GM12872 (cell line): ENCODE data around the gene HSPA2.

Experiments
- TF ChIP-seq, protein P1 (sequence below): IDR thresholded peaks from 3 replicates; pipeline ENCODE4 v1.5.1; 2011; ENCODE audit warnings: low read depth, mild to moderate bottlenecking, low read length, moderate library complexity; ENCODE audit not compliant: insufficient read depth

HSPA2 gene

DNA sequence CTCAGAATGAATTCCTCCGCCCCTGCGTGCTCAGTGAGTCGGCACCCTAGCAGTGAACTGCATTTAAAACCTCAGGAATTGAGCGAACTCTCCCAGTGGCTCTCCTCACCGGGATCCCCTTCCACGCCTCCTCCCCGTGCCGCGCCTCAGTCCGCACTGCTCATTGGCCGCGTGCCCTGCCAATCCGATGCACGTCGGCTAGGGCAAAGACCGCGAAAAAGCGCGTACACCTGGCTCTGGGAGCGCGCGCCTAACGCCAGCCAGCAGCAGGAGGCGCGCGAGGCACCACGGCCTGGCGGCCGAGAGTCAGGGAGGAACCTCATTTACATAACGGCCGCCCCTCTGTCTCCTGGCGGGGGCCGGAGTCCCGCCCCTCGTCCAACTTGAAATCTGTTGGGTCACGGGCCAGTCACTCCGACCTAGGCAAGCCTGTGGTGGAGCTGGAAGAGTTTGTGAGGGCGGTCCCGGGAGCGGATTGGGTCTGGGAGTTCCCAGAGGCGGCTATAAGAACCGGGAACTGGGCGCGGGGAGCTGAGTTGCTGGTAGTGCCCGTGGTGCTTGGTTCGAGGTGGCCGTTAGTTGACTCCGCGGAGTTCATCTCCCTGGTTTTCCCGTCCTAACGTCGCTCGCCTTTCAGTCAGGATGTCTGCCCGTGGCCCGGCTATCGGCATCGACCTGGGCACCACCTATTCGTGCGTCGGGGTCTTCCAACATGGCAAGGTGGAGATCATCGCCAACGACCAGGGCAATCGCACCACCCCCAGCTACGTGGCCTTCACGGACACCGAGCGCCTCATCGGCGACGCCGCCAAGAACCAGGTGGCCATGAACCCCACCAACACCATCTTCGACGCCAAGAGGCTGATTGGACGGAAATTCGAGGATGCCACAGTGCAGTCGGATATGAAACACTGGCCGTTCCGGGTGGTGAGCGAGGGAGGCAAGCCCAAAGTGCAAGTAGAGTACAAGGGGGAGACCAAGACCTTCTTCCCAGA lies at the start of gene HSPA2:
Gene HSPA2, plus strand, starts transcription at position 534 of the 995 bp plus-strand sequence. Its CDS starts 109 bp downstream, at position 643.
- TF ChIP-seq, protein P1, sequence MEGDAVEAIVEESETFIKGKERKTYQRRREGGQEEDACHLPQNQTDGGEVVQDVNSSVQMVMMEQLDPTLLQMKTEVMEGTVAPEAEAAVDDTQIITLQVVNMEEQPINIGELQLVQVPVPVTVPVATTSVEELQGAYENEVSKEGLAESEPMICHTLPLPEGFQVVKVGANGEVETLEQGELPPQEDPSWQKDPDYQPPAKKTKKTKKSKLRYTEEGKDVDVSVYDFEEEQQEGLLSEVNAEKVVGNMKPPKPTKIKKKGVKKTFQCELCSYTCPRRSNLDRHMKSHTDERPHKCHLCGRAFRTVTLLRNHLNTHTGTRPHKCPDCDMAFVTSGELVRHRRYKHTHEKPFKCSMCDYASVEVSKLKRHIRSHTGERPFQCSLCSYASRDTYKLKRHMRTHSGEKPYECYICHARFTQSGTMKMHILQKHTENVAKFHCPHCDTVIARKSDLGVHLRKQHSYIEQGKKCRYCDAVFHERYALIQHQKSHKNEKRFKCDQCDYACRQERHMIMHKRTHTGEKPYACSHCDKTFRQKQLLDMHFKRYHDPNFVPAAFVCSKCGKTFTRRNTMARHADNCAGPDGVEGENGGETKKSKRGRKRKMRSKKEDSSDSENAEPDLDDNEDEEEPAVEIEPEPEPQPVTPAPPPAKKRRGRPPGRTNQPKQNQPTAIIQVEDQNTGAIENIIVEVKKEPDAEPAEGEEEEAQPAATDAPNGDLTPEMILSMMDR: peak; percentile 70

DNA sequence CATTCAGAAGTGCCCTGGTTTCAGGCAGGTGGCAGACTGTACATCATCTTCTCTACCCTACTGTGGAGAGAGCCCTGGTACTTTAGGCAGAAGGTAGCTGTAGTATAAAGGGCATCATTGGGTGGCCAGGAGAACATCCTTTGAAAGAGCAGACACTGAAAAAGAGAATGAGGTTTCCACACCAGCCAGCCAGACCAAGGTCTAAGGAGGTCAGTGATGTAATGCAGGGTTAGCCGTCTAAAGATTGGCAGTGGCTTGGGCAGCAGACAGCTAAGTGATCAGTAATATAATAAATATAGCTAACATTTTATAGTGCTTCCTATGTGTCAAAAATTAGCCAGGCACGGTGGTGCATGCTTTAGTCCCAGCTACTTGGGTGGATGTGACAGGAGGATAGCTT lies 48.9 kb upstream of the HSPA2 start:
- TF ChIP-seq, protein P1: no peak

DNA sequence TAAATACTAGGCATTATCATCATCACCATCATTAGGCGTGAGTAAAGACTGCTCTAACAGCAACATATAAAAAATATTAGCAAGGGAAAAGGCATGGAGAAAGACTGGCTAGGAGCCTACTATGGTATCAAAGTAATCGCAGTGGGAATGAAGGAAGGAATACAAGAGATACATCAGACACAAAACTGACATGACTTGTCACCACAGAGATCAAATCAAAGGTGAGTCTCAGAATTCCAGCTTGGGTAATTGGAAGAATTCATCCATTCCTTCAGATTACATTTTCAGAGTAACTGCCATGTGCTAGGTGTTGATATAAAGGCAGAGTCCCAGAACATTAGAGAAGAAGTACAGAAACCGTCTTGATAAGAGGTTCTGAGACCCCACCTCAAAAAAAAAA lies 47.1 kb upstream of the HSPA2 start:
- TF ChIP-seq, protein P1: no peak

DNA sequence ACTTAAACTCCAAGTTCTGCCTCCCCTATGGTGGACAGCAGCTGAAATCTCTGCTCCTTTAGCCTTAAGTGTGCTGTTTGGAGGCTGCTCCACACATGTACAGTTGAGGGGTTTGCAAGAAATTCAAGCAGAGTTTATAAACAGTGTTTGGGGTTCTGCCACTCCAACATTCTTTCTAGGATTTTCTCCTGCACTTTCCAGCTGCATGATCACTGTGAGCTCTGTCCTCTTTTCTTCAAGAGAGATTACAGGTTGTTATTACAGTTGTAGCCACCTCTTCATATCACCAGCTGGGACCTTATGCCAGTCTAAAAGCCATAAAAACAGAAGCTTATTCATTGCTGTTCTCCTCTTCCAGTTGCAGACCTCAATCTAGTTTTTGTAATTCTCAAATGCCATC lies 45.3 kb upstream of the HSPA2 start:
- TF ChIP-seq, protein P1: no peak

DNA sequence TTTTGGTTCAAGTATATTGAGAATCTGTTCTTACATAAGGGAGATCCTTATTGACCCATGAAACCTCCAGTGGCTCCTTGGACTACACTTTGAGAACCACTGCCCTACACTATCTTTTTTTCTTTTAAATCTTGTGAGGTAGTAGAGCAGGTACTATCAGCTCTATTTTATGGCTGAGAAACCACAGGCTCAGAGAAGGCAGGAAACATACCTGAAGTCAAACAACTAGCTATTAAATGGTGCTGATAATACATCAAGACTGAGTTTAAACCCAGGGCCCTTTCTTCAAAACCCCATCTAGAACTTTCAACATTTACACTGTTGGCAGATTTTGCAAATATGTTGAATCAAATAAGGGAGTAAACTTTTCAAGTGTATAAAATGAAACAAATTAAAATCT lies 43.8 kb upstream of the HSPA2 start:
- TF ChIP-seq, protein P1: no peak

DNA sequence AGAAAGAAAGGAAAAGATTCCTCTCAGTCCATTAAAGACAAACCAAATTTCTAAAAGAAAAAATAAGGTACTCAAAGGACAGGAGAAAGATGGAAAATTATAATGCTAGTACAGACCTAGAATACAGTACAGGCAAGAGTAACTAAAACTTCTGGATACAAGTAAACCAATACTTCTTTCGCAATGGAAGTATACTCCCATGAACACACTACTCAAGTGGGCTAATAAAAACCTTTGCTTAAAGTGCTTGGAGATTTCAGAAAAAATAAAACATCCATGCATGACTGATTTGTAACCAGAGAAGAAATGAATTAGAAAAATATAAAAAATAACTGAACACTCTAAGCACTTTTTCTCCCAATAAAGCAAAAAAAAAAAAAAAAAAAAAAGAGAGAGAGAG lies 40.5 kb upstream of the HSPA2 start:
- TF ChIP-seq, protein P1: no peak

DNA sequence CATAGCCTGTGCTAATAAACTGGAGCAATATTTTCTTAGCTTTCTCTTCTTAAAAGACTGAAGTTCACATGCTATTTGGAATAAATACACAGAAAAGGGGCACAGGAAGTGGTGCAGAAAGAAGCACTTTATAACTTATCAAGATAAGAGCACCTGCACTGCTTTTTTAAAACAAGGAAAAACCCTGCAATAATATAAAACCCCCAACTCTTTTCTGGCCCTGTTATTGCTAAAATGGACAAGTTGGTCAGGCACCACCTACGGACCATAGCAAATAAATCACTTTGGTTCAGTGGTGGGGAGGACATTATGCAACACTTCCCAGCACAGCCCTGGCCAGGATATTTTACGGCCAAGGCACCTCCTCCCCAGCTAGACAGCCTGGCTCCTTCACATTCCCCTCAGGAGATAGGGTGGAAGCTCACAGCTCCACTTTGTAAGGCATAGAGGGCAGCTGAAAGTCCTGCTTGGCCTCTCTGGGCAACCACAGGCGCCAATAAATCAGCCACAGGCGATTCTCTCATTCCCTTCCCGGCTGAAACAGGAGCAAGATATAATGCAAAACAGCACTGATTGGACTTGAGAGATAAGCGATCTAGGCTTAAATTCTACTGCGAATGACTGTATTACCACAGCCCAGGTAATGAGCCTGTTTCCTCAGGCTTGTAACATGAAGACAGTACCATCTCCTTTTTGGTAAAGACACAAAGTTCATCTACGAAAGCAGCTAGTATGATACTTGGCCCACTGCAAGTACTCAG lies 39.0 kb upstream of the HSPA2 start:
- TF ChIP-seq, protein P1: no peak
